Retinal pigment epithelial cell (primary cell): ENCODE data around the gene SGPL1.
A peak's percentile ranks its signal among the peaks of the same experiment; 100 is the strongest.

Experiments used
- DNase-seq: peaks from one replicate; pipeline ENCODE4 v3.0.0-alpha.2; 2010; ENCODE audit warnings: low read depth
- H3K4me3 ChIP-seq: 2 replicates; pipeline ENCODE4 v1.5.1; 2011; ENCODE audit warnings: mild to moderate bottlenecking, low read length, control low read depth, moderate library complexity
- CTCF ChIP-seq: conservative IDR thresholded peaks from 2 replicates; pipeline ENCODE4 v1.5.1; 2011; ENCODE audit warnings: low read depth, low read length, control low read depth, inconsistent platforms

SGPL1 gene

GRCh38 chr10:70864935-70865334 lies 49.2 kb downstream of the SGPL1 start:
- TF ChIP-seq CTCF = no peak
- no peak overlapping the region for H3K4me3 ChIP-seq
- DNase-seq = no peak

- TF ChIP-seq CTCF = no peak
- no peak for DNase-seq
- H3K4me3 ChIP-seq = no peak overlapping the region
These were observed 50.7 kb downstream of the SGPL1 start for GRCh38 chr10:70866424-70866823.

DNA sequence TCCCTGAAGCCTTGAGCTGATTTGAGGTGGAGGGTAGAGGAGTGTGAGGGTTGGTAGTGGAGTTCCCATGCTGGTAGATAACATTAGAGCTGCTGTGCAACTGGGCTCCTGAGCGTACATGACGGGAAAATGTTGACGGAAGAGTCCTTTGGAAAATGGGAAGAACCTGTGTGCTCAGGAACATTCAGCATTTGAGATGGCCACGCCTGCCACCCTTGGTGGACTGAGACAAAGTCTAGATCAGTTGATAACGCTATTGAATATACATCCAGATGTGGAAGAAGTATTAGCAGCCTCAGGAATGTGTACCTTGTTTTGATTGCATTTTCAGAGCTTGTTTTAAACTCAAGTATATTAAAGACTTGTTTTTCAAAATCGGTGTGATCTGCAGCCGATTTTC lies 56.5 kb downstream of the SGPL1 start:
- H3K4me3 ChIP-seq = no peak overlapping the region
- no peak for DNase-seq
- no peak for TF ChIP-seq CTCF

DNA sequence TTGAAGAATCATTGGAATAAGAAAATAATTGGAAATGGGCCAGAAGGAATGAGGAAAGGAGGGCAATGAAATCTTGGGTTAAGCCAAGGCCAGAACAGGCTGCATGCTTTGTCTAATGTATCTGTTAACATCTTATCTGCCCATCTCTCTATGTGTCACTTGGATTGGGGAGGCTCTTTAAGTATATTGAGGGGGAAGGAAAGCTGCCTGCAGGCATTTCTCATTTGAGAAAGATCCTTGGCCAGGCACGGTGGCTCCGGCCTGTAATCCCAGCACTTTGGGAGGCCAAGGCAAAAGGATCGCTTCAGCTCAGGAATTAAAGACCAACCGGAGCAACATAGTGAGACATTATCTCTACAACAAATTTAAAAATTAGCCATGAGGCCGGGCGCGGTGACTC lies 58.3 kb downstream of the SGPL1 start:
- TF ChIP-seq CTCF = no peak
- no peak for DNase-seq
- H3K4me3 ChIP-seq = no peak overlapping the region

DNA sequence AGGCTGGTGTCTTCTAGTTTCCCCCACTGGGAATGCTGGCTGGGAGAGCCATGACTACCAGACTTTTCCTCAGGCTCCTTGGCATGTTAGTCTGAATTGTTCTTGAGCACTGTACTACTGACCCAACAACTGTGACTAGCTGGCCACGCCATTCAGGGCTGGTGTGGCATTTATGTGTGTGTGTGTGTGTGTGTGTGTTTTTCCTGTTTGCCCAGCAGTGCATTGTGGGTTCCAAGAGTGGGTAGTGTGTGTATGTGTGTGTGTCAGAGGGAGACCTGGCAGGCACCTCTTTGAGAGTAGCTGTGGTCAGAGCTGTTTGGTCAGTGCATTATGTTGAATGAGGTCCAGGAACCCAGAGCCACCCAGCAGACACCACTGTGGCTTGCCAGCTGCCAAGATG lies 63.5 kb downstream of the SGPL1 start:
- DNase-seq = no peak
- TF ChIP-seq CTCF = no peak
- no peak overlapping the region for H3K4me3 ChIP-seq

DNA sequence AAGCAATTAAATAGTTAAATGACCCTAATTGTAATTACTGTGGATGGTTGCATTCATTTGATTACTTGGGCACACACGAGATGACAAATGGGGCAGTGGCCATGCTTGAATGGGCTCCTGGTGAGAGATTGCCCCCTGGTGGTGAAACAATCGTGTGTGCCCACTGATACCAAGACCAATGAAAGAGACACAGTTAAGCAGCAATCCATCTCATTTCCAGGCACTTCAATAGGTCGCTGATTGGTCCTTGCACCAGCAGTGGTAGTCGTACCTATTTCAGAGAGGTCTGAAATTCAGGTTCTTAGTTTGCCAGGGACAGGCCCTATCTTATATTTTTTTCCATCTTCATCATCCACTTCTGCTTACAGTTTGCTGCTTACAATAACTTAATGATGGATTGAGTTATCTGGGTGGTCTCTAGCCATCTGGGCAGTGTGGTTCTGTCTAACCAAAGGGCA lies 64.4 kb downstream of the SGPL1 start:
- peak; percentile 93 for TF ChIP-seq CTCF
- peak; percentile 30 for DNase-seq
- H3K4me3 ChIP-seq = no peak overlapping the region

- no peak for TF ChIP-seq CTCF
- H3K4me3 ChIP-seq = no peak overlapping the region
- no peak for DNase-seq
These were observed 69.0 kb downstream of the SGPL1 start for GRCh38 chr10:70884741-70885140.
